Frontal cortex (tissue), 4 donors: ENCODE results near the gene NCK2. TPM values are rescaled to one million over a fixed set of nuclear protein-coding genes. Genes with fewer than 3 reads are reported as not detected.

ENCODE experiments used
- DNase-seq, 2 donors: peaks; one replicate each; pipeline ENCODE4 v3.0.0; 2012; ENCODE audit warnings: low spot score in 2 of 2
- FAIRE-seq: peaks from 2 replicates; lab custom pipeline; 2012; peaks lifted over from hg19 to GRCh38; lab: Jason Lieb, UNC
- total RNA-seq: library from RNA; depleted of rRNA; stranded (reverse); fragments of >200 nt; gene quantifications from one replicate; pipeline ENCODE4 v1.2.3, GENCODE V29; 2014
- donor health status: control.
- donor health status: control.
- donor health status: control.

The NCK2 gene
- total RNA-seq, 1 donor from 2014 or later: 84.8 TPM

DNA sequence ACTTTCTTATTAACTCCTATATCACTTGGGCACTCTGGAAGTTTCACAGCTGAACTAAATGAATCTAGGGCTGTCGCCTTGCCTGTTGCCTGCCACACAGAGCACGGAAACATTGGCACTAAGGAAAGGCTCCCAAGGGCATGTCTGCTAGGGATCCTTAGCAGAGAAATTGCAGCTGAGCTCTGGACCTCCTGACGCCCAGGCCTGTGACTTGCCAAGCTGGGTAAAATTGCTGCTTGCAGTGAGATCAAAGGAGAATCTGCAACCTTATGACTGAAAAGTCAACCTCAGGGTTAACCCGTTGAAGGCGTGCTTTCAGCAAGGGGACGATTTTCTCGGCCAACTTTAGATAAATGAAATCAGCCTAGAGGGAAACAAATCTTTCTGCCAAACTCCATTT, 189.8 kb downstream of the NCK2 start:
- DNase-seq (no peak), FAIRE-seq (no peak)

DNA sequence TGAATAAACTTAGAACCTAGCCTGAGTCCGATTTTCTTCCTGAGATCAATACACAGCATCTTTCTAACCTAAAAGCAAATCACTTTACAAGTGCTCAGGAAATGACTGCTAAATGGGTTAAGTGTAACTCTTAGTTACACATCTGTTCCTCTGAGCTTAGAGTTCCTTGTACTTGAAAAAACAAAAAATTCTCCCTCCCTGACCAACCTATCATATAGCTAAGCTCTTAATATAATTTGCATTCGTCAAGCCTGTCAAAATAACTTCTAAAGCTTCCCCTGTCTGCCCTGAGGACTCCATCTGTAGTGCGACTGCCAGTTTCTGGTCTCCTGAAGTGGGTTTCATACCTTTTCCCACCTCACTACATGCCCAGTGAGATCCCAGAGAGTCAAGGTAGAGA, 190.4 kb downstream of the NCK2 start:
- FAIRE-seq (no peak), DNase-seq (no peak)

DNA sequence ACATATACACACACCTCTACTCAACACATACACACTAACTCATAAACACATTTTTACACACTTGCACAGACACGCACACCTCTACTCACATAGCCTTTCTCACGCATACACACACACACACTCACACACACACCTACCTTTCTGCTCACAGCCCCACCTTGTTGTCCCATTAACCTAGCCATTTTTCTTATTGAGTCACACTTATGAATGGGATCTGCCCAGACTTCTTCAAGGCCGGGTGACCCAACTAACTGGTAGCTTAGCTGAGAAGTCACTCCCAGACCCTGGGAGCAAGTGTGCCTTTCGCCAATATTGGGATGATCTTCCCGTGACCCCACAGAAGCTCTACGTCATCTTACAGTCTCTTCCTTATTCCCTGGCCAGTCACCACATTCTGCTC, 192.2 kb downstream of the NCK2 start:
- DNase-seq (no peak), FAIRE-seq (no peak)

DNA sequence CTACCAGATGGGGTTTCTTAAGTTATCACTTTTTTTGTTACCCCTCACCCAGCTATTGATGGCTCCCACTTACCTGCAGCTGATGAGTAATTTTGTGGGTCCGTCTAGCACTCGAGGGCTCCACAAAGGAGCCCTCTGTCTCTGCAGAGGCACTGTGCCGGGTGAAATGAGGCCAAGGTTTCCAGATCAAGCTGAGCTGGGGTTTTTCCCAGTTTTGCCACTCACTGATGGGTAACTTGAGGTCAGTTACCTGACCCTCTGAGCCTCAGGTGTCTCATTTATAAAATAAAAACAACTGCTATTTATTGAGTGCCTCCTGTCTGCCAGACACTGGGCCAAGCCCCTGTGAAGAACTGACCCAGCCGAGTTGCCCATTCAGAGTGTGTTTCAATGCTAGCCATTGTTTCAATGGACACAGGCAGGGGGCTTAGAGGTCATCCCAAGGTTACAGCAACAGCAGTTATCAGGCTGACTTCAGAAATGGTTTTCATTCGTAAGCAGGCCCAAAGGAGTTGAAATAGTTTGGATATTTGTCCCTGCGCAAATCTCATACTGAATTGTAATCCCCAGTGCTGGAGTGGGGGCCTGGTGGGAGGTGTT, 192.9 kb downstream of the NCK2 start:
- FAIRE-seq: no peak

More for the DNA sequence above, 192.9 kb downstream of the NCK2 start:
- DNase-seq: no peak
